ENCODE results near the gene LGR4.

- TF ChIP-seq MED8 (CRISPR knock-in tag; IDR thresholded peaks at IDR 0.05; ENCODE audit: insufficient replicate concordance) (no peak), PHF8 (CRISPR knock-in tag; IDR thresholded peaks at IDR 0.05) (no peak)
Measured at GRCh38 chr11:27383645-27384044, 88.9 kb downstream of the LGR4 start.

Data from HepG2 (cell line).